Lower lobe of right lung (tissue), 2 donors: ENCODE results near the gene SRD5A3. TPM values are rescaled to one million over a fixed set of nuclear protein-coding genes. Genes with fewer than 3 reads are reported as not detected.
"Not testable (repeated sequence)": the region's sequence is repeated elsewhere in the genome, so short reads cannot be mapped to it uniquely, and the experiment has no call there.

Source experiments
- ATAC-seq, 2 donors: fragments of 200-7000 bp; cut with Tn5 transposase; one replicate each; pipeline ENCODE4 v1.9.1; 2020 to 2022; ENCODE audit warnings: mild to moderate bottlenecking in 2 of 2, moderate library complexity in 2 of 2
- DNase-seq: peaks from one replicate; pipeline ENCODE4 v3.0.0-alpha.2; 2020
- H3K27ac ChIP-seq: fragments of 200-600 bp; one replicate; pipeline ENCODE4 v1.8.0; 2022
- H3K27me3 ChIP-seq: fragments of 200-600 bp; one replicate; pipeline ENCODE4 v1.8.0; 2022; ENCODE audit warnings: low read depth
- H3K36me3 ChIP-seq: fragments of 200-600 bp; one replicate; pipeline ENCODE4 v1.8.0; 2022; ENCODE audit warnings: mild to moderate bottlenecking
- H3K4me1 ChIP-seq: fragments of 200-600 bp; one replicate; pipeline ENCODE4 v1.8.0; 2022
- H3K4me3 ChIP-seq: fragments of 200-600 bp; one replicate; pipeline ENCODE4 v1.8.0; 2022; ENCODE audit warnings: mild to moderate bottlenecking
- H3K9me3 ChIP-seq: fragments of 200-600 bp; one replicate; pipeline ENCODE4 v1.8.0; 2022
- intact Hi-C: fragments of 100-400 bp; cut with DNase I; formaldehyde crosslinking; loops from one replicate; pipeline ENCODE4 v1.11.0; 2022
- total RNA-seq: library from RNA; stranded (reverse); fragmentation: NEBNext Ultra II Directional; extraction: Animal tissue kit (Norgen Biotek cat#: 25700); gene quantifications from one replicate; pipeline ENCODE4 v1.2.1, GENCODE V29; 2021
- TF ChIP-seq, protein P1 (sequence below): fragments of 200-600 bp; IDR thresholded peaks from one replicate; pipeline ENCODE4 v1.8.0; 2022; ENCODE audit warnings: antibody characterized with exemption, mild to moderate bottlenecking
- donor health status: DM: no; HTN: yes; CAD: no; lungs with severe emphysema.

SRD5A3 gene
- total RNA-seq, 1 donor from 2014 or later: 21.1 TPM

GRCh38 chr4:55347610-55348228 lies 1.7 kb downstream of the SRD5A3 start:
- intact Hi-C loops: no loop called here
- TF ChIP-seq, protein P1, sequence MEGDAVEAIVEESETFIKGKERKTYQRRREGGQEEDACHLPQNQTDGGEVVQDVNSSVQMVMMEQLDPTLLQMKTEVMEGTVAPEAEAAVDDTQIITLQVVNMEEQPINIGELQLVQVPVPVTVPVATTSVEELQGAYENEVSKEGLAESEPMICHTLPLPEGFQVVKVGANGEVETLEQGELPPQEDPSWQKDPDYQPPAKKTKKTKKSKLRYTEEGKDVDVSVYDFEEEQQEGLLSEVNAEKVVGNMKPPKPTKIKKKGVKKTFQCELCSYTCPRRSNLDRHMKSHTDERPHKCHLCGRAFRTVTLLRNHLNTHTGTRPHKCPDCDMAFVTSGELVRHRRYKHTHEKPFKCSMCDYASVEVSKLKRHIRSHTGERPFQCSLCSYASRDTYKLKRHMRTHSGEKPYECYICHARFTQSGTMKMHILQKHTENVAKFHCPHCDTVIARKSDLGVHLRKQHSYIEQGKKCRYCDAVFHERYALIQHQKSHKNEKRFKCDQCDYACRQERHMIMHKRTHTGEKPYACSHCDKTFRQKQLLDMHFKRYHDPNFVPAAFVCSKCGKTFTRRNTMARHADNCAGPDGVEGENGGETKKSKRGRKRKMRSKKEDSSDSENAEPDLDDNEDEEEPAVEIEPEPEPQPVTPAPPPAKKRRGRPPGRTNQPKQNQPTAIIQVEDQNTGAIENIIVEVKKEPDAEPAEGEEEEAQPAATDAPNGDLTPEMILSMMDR: no peak
- no peaks in the 10 kb centered on the region for H3K9me3 ChIP-seq
- no peak for DNase-seq
- peaks cover 20% of the 10 kb centered on the region for H3K4me1 ChIP-seq
- no peak overlapping the region for H3K4me3 ChIP-seq
- no peak for ATAC-seq
- H3K36me3 ChIP-seq: no peaks in the 10 kb centered on the region
- H3K27ac ChIP-seq: peak overlapping the region; percentile 95
- H3K27me3 ChIP-seq: no peaks in the 10 kb centered on the region

- Histone ChIP-seq H3K4me3 (no peak overlapping the region), H3K27me3 (no peaks in the 10 kb centered on the region), H3K9me3 (no peaks in the 10 kb centered on the region), H3K4me1 (peaks cover 20% of the 10 kb centered on the region), H3K36me3 (no peaks in the 10 kb centered on the region), H3K27ac (no peak overlapping the region)
- ATAC-seq (no peak), DNase-seq (no peak)
- intact Hi-C loops: no loop called here
- TF ChIP-seq, protein P1: no peak
These were observed 2.4 kb downstream of the SRD5A3 start for GRCh38 chr4:55348466-55348865.

DNA sequence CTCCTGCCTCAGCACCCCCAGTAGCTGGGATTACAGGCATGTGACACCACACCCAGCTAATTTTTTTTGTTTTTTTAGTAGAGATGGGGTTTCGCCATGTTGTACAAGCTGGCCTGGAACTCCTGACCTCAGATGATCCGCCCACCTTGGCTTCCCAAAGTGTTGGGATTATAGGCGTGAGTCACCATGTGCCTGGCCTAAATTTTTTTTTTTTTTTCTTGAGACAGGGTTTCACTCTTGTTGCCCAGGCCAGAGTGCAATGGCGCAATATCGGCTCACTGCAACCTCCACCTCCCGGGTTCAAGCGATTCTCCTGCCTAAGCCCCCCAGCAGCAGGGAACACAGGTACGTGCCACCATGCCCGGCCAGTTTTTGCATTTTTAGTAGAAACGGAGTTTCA lies 4.8 kb downstream of the SRD5A3 start:
- intact Hi-C loops, H3K36me3 ChIP-seq, H3K9me3 ChIP-seq, ATAC-seq, H3K27ac ChIP-seq, H3K27me3 ChIP-seq, H3K4me3 ChIP-seq, DNase-seq: not testable (repeated sequence)
- H3K4me1 ChIP-seq: peaks cover 20% of the 10 kb centered on the region

DNA sequence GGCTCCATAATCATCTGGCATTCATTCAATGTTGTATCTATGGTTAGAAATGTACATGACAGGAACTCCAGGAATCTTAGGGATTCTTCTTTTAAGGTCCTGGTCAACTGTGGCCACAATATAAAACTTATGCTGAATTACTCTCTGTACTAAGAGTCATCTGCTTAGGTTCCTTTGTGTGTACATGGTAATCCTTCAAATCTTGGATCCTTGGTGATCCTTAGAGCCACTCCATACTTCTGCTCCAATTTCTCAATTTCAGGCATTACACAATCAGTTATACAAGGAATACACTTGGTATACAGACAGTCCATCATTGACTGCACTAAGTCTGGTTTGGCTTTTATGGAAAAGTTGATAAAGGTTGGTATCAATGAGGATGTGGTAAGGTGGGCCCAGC lies 5.8 kb downstream of the SRD5A3 start:
- TF ChIP-seq, protein P1: no peak
- Histone ChIP-seq H3K27me3 (no peaks in the 10 kb centered on the region), H3K4me3 (no peak overlapping the region), H3K9me3 (no peaks in the 10 kb centered on the region), H3K36me3 (no peaks in the 10 kb centered on the region), H3K27ac (no peak overlapping the region), H3K4me1 (peaks cover 18% of the 10 kb centered on the region)
- DNase-seq (no peak), ATAC-seq (peak in 1 of 2 donors; percentile 8)
- intact Hi-C loops: no loop called here

DNA sequence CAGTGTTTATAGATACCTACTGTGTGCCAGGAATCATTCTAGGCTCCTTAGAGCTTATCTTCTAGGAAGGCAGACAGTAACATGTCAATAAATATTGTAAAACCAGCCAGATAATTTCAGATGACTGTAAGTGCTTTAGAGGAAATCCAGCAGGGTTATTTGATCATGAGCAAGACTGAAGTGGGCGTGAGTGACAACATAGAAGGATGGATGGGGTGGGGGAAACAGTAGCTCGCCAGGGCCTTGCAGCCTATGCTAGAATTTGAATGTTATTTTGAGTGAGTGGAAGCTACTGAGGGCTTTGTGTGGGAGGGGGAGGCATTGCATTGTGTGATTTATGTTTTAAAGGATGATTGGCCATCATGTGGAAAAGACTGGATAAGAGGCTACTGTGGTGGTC lies 6.7 kb downstream of the SRD5A3 start:
- DNase-seq (no peak), ATAC-seq (no peak)
- Histone ChIP-seq H3K4me3 (no peak overlapping the region), H3K27ac (no peak overlapping the region), H3K27me3 (no peaks in the 10 kb centered on the region), H3K4me1 (peaks cover 15% of the 10 kb centered on the region), H3K36me3 (no peaks in the 10 kb centered on the region), H3K9me3 (no peaks in the 10 kb centered on the region)
- intact Hi-C loops: no loop called here
- TF ChIP-seq, protein P1: no peak

DNA sequence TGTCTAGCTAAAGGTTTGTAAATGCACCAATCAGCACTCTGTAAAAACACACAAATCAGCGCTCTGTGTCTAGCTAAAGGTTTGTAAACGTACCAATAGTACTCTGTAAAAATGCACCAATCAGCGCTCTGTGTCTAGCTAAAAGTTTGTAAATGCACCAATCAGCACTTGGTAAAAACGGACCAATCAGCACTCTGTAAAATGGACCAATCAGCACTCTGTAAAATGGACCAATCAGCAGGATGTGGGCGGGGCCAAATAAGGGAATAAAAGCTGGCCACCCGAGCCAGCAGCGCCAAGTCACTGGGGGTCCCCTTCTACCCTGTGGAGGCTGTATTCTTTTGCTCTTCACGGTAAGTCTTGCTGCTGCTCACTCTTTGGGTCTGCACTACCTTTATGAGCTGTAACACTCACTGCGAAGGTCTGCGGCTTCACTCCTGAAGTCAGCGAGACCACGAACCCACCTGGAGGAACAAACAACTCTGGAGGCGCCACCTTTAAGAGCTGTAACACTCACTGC lies 7.2 kb downstream of the SRD5A3 start:
- ATAC-seq, intact Hi-C loops: not testable (repeated sequence)

More for the DNA sequence above, 7.2 kb downstream of the SRD5A3 start:
- H3K9me3 ChIP-seq, H3K27ac ChIP-seq, H3K27me3 ChIP-seq, H3K36me3 ChIP-seq, DNase-seq, H3K4me3 ChIP-seq: not testable (repeated sequence)
- H3K4me1 ChIP-seq: peaks cover 15% of the 10 kb centered on the region
